HEK293 (cell line): ENCODE results near the gene RNF113A.

ENCODE experiments used
- CTCF ChIA-PET: fragments of 350-600 bp; formaldehyde crosslinking; extraction: SDS; loops from one replicate; lab custom pipeline; 2021; ENCODE audit warnings: antibody characterized with exemption; lab: Yijun Ruan, JAX
- POLR2A ChIA-PET: fragments of 300-600 bp; formaldehyde crosslinking; extraction: SDS; loops from one replicate; lab custom pipeline; 2020; ENCODE audit warnings: antibody characterized with exemption, inconsistent platforms; lab: Yijun Ruan, JAX
- H3K27ac ChIP-seq: fragments of 200-500 bp; sonication (Bioruptor generic); 2 replicates; pipeline ENCODE4 v1.5.1; 2014; ENCODE audit warnings: low read depth, low read length, control low read depth, inconsistent platforms; ENCODE audit errors: extremely low read depth
- H3K36me3 ChIP-seq, 2 experiments: fragments of 200-500 bp in 1 of 2; sonication (Bioruptor generic) in 1 of 2; 1 replicate in 1 of 2; 2 replicates in 1 of 2; pipeline ENCODE4 v1.5.1; 2014 to 2017; ENCODE audit warnings: inconsistent platforms in 2 of 2, low read length in 2 of 2; ENCODE audit not compliant: control insufficient read depth in 2 of 2, insufficient read depth in 1 of 2
- H3K4me1 ChIP-seq: fragments of 200-500 bp; sonication (Bioruptor generic); 2 replicates; pipeline ENCODE4 v1.5.1; 2014; ENCODE audit warnings: mild to moderate bottlenecking, low read length, inconsistent platforms; ENCODE audit not compliant: control insufficient read depth, insufficient read depth
- H3K4me3 ChIP-seq: 2 replicates; pipeline ENCODE4 v1.5.1; 2011; ENCODE audit warnings: low read depth, mild to moderate bottlenecking, control low read depth, low read length, moderate library complexity
- H3K9me3 ChIP-seq: fragments of 200-500 bp; sonication (Bioruptor generic); 2 replicates; pipeline ENCODE4 v1.5.1; 2014; ENCODE audit warnings: low read depth, low read length, inconsistent platforms; ENCODE audit not compliant: control insufficient read depth, insufficient read depth
- GFI1B ChIP-seq: fragments of 450-650 bp; formaldehyde crosslinking; IDR thresholded peaks from 2 replicates; pipeline ENCODE4 v1.5.1; 2016; ENCODE audit warnings: missing biosample characterization, missing genetic modification characterization
- HOXD13 ChIP-seq: sonication (generic); formaldehyde crosslinking; IDR thresholded peaks from 2 replicates; pipeline ENCODE4 v1.8.0; 2022; ENCODE audit warnings: missing genetic modification reagents, borderline replicate concordance
- PRDM1 ChIP-seq: fragments of 450-650 bp; formaldehyde crosslinking; IDR thresholded peaks from 2 replicates; pipeline ENCODE4; 2016; ENCODE audit warnings: missing biosample characterization, missing genetic modification characterization
- SP3 ChIP-seq: fragments of 450-650 bp; formaldehyde crosslinking; IDR thresholded peaks from 2 replicates; pipeline ENCODE4 v1.5.1; 2016; ENCODE audit warnings: missing biosample characterization, missing genetic modification characterization
- WT1 ChIP-seq: fragments of 450-650 bp; formaldehyde crosslinking; IDR thresholded peaks from 2 replicates; pipeline ENCODE4 v1.5.1; 2016; ENCODE audit warnings: missing biosample characterization, missing genetic modification characterization
- ZBTB48 ChIP-seq: fragments of 450-650 bp; formaldehyde crosslinking; IDR thresholded peaks from 2 replicates; pipeline ENCODE4 v1.5.1; 2016; ENCODE audit warnings: missing biosample characterization, missing genetic modification characterization
- ZIC2 ChIP-seq: fragments of 450-650 bp; formaldehyde crosslinking; IDR thresholded peaks from 2 replicates; pipeline ENCODE4 v1.5.1; 2016; ENCODE audit warnings: missing biosample characterization, missing genetic modification characterization
- ZNF133 ChIP-seq: fragments of 450-650 bp; formaldehyde crosslinking; IDR thresholded peaks from 2 replicates; pipeline ENCODE4 v1.5.1; 2016; ENCODE audit warnings: missing biosample characterization, missing genetic modification characterization
- ZNF138 ChIP-seq: fragments of 450-650 bp; formaldehyde crosslinking; IDR thresholded peaks from 2 replicates; pipeline ENCODE4 v1.5.1; 2016; ENCODE audit warnings: missing biosample characterization, missing genetic modification characterization, borderline replicate concordance
- ZNF175 ChIP-seq: fragments of 450-650 bp; formaldehyde crosslinking; IDR thresholded peaks from 2 replicates; pipeline ENCODE4 v1.5.1; 2016; ENCODE audit warnings: missing biosample characterization, missing genetic modification characterization
- ZNF335 ChIP-seq: fragments of 450-650 bp; formaldehyde crosslinking; conservative IDR thresholded peaks from 2 replicates; pipeline ENCODE4 v1.5.1; 2016; ENCODE audit warnings: missing biosample characterization, missing genetic modification characterization
- ZNF423 ChIP-seq: fragments of 450-650 bp; formaldehyde crosslinking; IDR thresholded peaks from 2 replicates; pipeline ENCODE4 v1.5.1; 2016; ENCODE audit warnings: missing biosample characterization, missing genetic modification characterization
- ZNF514 ChIP-seq: fragments of 450-650 bp; formaldehyde crosslinking; IDR thresholded peaks from 2 replicates; pipeline ENCODE4 v1.5.1; 2016; ENCODE audit warnings: missing biosample characterization, missing genetic modification characterization
- ZNF558 ChIP-seq: fragments of 450-650 bp; formaldehyde crosslinking; IDR thresholded peaks from 2 replicates; pipeline ENCODE4 v1.5.1; 2016; ENCODE audit warnings: missing biosample characterization, missing genetic modification characterization
- ZNF610 ChIP-seq: fragments of 450-650 bp; formaldehyde crosslinking; IDR thresholded peaks from 2 replicates; pipeline ENCODE4 v1.5.1; 2016; ENCODE audit warnings: missing biosample characterization, missing genetic modification characterization, borderline replicate concordance
- ZNF654 ChIP-seq: fragments of 450-650 bp; formaldehyde crosslinking; IDR thresholded peaks from 2 replicates; pipeline ENCODE4 v1.5.1; 2016; ENCODE audit warnings: low read depth, missing biosample characterization, missing genetic modification characterization
- ZNF776 ChIP-seq: fragments of 450-650 bp; formaldehyde crosslinking; IDR thresholded peaks from 2 replicates; pipeline ENCODE4 v1.5.0; 2017; ENCODE audit warnings: missing biosample characterization, missing genetic modification characterization, borderline replicate concordance
- ZNF777 ChIP-seq: fragments of 450-650 bp; formaldehyde crosslinking; IDR thresholded peaks from 2 replicates; pipeline ENCODE4 v1.5.1; 2017; ENCODE audit warnings: missing biosample characterization, missing genetic modification characterization, borderline replicate concordance
- ZNF791 ChIP-seq: fragments of 450-650 bp; formaldehyde crosslinking; IDR thresholded peaks from 2 replicates; pipeline ENCODE4 v1.5.1; 2016; ENCODE audit warnings: missing biosample characterization, missing genetic modification characterization
- ZNF843 ChIP-seq: fragments of 450-650 bp; formaldehyde crosslinking; IDR thresholded peaks from 2 replicates; pipeline ENCODE4 v1.5.1; 2016; ENCODE audit warnings: missing biosample characterization, missing genetic modification characterization
- TF ChIP-seq, protein P1 (sequence below): fragments of 450-650 bp; formaldehyde crosslinking; IDR thresholded peaks from 2 replicates; pipeline ENCODE4 v1.5.1; 2016; ENCODE audit warnings: missing biosample characterization, missing genetic modification characterization
- TF ChIP-seq, protein P2 (sequence below): fragments of 450-650 bp; formaldehyde crosslinking; conservative IDR thresholded peaks from 2 replicates; pipeline ENCODE4 v1.5.1; 2016; ENCODE audit warnings: low read depth, missing biosample characterization, missing genetic modification characterization
- TF ChIP-seq, protein P3 (sequence below): fragments of 450-650 bp; formaldehyde crosslinking; IDR thresholded peaks from 2 replicates; pipeline ENCODE4 v1.5.1; 2016; ENCODE audit warnings: missing biosample characterization, missing genetic modification characterization
- TF ChIP-seq, protein P4 (sequence below): fragments of 450-650 bp; formaldehyde crosslinking; IDR thresholded peaks from 2 replicates; pipeline ENCODE4 v1.5.1; 2016; ENCODE audit warnings: missing biosample characterization, missing genetic modification characterization

RNF113A gene

DNA sequence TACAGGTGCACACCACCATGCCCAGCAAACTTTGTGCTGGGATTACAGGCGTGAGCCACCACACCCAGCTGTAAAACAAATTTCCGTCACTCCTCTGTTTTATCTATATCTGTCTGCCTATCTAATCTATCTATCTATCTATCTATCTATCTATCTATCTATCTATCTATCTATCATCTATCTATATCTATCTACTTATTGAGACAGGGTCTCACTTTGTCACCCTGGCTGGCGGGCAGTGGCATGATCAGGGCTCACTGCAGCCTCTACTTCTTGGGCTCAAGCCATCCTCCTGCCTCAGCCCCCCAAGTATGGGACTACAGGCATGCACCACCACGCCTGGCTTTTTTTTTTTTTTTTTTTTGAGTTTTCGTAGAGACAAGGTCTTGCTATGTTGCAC lies 44.8 kb upstream of the RNF113A start (continued):
- TF ChIP-seq ZBTB48 (tag by site-specific recombination) (no peak), ZNF558 (tag by site-specific recombination) (no peak), PRDM1 (tag by site-specific recombination) (no peak), WT1 (tag by site-specific recombination) (no peak), ZNF514 (tag by site-specific recombination) (no peak)

DNA sequence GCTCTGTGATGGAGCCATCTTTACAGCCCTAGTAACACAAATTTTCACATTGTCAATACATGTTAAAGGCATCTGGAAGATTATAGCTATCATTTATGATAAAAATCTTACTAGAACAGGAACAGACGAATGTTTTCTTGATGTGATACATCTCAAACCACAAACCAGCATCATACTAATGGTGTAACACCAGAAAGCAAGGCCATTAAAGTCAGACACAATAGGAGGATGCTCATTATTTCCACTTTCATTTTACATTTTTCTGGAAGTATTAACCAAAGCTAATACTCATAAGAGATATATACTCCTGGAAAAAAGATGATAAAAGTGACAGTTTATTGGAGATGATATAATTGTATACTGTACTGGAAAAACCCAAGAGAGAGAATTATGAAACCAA lies 29.4 kb upstream of the RNF113A start:
- H3K4me3 ChIP-seq, result no peak overlapping the region
- H3K36me3 ChIP-seq, result no peaks in the 10 kb centered on the region
- no peaks in the 10 kb centered on the region for H3K4me1 ChIP-seq
- no peaks in the 10 kb centered on the region for H3K9me3 ChIP-seq
- ChIA-PET CTCF (interaction anchor here (2.9 kb wide), 1 partner anchor 13 kb away, joined by 11 read pairs; no protein-coding TSS in a partner anchor), POLR2A (no interaction called here)
- TF ChIP-seq ZNF423 (no peak), ZNF138 (tag by site-specific recombination) (no peak), ZNF777 (tag by site-specific recombination) (no peak), ZNF335 (tag by site-specific recombination) (no peak), ZNF776 (no peak)
- TF ChIP-seq, protein P1, sequence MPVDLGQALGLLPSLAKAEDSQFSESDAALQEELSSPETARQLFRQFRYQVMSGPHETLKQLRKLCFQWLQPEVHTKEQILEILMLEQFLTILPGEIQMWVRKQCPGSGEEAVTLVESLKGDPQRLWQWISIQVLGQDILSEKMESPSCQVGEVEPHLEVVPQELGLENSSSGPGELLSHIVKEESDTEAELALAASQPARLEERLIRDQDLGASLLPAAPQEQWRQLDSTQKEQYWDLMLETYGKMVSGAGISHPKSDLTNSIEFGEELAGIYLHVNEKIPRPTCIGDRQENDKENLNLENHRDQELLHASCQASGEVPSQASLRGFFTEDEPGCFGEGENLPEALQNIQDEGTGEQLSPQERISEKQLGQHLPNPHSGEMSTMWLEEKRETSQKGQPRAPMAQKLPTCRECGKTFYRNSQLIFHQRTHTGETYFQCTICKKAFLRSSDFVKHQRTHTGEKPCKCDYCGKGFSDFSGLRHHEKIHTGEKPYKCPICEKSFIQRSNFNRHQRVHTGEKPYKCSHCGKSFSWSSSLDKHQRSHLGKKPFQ (tag by site-specific recombination), result no peak
- TF ChIP-seq, protein P2, sequence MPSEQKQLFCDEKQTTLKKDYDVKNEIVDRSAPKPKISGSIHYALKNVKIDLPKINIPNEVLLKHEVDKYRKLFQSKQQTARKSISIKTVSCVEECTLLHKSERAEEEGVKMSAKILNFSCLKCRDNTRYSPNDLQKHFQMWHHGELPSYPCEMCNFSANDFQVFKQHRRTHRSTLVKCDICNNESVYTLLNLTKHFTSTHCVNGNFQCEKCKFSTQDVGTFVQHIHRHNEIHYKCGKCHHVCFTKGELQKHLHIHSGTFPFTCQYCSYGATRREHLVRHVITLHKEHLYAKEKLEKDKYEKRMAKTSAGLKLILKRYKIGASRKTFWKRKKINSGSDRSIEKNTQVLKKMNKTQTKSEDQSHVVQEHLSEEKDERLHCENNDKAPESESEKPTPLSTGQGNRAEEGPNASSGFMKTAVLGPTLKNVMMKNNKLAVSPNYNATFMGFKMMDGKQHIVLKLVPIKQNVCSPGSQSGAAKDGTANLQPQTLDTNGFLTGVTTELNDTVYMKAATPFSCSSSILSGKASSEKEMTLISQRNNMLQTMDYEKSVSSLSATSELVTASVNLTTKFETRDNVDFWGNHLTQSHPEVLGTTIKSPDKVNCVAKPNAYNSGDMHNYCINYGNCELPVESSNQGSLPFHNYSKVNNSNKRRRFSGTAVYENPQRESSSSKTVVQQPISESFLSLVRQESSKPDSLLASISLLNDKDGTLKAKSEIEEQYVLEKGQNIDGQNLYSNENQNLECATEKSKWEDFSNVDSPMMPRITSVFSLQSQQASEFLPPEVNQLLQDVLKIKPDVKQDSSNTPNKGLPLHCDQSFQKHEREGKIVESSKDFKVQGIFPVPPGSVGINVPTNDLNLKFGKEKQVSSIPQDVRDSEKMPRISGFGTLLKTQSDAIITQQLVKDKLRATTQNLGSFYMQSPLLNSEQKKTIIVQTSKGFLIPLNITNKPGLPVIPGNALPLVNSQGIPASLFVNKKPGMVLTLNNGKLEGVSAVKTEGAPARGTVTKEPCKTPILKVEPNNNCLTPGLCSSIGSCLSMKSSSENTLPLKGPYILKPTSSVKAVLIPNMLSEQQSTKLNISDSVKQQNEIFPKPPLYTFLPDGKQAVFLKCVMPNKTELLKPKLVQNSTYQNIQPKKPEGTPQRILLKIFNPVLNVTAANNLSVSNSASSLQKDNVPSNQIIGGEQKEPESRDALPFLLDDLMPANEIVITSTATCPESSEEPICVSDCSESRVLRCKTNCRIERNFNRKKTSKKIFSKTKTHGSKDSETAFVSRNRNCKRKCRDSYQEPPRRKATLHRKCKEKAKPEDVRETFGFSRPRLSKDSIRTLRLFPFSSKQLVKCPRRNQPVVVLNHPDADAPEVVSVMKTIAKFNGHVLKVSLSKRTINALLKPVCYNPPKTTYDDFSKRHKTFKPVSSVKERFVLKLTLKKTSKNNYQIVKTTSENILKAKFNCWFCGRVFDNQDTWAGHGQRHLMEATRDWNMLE (tag by site-specific recombination), result no peak
- TF ChIP-seq, protein P3, sequence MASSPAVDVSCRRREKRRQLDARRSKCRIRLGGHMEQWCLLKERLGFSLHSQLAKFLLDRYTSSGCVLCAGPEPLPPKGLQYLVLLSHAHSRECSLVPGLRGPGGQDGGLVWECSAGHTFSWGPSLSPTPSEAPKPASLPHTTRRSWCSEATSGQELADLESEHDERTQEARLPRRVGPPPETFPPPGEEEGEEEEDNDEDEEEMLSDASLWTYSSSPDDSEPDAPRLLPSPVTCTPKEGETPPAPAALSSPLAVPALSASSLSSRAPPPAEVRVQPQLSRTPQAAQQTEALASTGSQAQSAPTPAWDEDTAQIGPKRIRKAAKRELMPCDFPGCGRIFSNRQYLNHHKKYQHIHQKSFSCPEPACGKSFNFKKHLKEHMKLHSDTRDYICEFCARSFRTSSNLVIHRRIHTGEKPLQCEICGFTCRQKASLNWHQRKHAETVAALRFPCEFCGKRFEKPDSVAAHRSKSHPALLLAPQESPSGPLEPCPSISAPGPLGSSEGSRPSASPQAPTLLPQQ, result no peak
- H3K27ac ChIP-seq, result no peak overlapping the region

DNA sequence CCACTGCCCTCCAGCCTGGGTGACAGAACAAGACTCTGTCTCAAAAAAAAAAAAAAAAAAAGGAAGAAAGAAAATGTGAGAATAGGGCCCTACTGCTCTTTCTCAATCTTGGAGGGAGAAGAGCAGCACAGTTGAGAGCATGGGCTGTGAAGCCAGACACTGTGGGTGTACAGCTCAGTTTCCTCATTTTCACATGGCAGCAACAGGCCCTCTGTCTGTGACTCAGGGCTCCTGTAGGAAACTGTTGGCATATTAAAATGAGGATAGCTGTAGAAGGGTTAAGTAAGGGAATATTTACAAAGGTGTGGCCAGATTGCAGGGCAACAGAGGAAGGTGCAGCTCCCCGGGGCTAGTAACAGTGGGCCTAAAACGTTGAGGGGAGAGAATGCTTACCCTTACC lies 27.6 kb upstream of the RNF113A start:
- no peaks in the 10 kb centered on the region for H3K9me3 ChIP-seq
- H3K4me3 ChIP-seq, result no peak overlapping the region
- ChIA-PET POLR2A (interaction anchor here (0.7 kb wide), 1 partner anchor 28 kb away, joined by 6 read pairs; no protein-coding TSS in a partner anchor), CTCF (interaction anchor here (1.0 to 2.7 kb wide), 2 partner anchors 11 to 17 kb away, joined by 7 to 11 read pairs; no protein-coding TSS in a partner anchor)
- H3K36me3 ChIP-seq, result no peaks in the 10 kb centered on the region
- H3K4me1 ChIP-seq, result no peaks in the 10 kb centered on the region
- H3K27ac ChIP-seq, result no peak overlapping the region
- TF ChIP-seq ZNF175 (no peak), ZNF558 (tag by site-specific recombination) (no peak), ZNF791 (tag by site-specific recombination) (no peak), SP3 (tag by site-specific recombination) (no peak), ZNF843 (tag by site-specific recombination) (no peak), GFI1B (no peak), ZNF654 (tag by site-specific recombination) (no peak), ZIC2 (no peak), ZNF610 (tag by site-specific recombination) (no peak), HOXD13 (CRISPR knock-in tag) (no peak), ZNF133 (tag by site-specific recombination) (no peak)
- TF ChIP-seq, protein P4, sequence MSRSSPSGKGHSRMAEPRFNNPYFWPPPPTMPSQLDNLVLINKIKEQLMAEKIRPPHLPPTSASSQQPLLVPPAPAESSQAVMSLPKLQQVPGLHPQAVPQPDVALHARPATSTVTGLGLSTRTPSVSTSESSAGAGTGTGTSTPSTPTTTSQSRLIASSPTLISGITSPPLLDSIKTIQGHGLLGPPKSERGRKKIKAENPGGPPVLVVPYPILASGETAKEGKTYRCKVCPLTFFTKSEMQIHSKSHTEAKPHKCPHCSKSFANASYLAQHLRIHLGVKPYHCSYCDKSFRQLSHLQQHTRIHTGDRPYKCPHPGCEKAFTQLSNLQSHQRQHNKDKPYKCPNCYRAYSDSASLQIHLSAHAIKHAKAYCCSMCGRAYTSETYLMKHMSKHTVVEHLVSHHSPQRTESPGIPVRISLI (tag by site-specific recombination), result no peak
